ENCODE data around the gene GNAI2. TPM values are rescaled to one million over a fixed set of nuclear protein-coding genes. Genes with fewer than 3 reads are reported as not detected.

GNAI2 gene
- total RNA-seq, 2 experiments from 2014 or later: 515 to 531 TPM

DNA sequence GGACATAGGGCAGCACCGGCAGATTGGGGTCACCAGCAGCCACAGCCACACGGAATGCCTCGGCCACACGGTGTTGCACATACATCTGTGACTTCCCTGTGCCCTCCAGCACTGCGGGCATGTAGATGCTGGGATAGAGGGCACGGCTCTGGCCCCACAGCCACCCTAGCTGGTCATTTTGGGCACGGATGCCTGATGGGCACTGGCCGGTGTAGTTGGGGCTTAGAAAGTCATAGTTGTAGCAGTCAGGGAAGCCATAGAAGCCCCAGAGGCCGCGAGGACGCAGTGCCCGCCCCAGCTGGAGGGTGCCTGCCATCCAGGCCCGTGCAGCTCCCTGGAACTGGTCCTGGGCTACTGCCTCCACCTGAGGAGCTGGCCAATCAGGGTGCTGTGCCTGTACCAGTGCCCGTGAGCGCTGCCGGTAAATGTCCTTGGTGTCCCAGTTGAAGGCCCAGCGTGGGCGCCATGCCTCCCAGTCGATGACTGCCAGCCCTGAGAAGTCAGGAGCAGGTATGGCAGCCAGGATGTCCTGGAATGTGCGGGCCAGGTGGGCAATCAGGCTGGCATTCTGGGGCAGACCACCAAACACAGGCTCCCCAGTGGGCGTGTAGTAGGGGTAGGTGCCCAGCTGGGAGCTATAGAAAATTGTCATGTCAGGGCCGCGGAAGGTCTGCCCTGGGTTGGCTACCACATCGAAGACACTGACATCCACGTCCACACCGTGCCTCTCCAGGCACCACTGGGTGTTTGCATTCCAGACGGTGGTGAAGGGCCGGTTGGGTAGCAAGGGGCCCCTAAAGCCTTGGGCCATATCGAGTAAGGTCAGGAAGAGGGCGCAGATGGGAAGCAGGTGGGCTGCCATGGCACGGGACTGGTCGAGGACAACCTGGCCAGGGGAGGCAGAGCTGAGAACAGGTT is 66.3 kb downstream of the GNAI2 start:
- ChIA-PET POLR2A (interaction anchor here (1.3 kb wide), 1 partner anchor 34 kb away, joined by 3 read pairs; no protein-coding TSS in a partner anchor), CTCF (interaction anchor here (10.1 kb wide), 1 partner anchor 19 kb away, joined by 113 read pairs; the partner anchor contains the start of gene HYAL2)
- Mint-ChIP-seq H3K27me3 (ENCODE audit: low read depth) (no peaks in the 10 kb centered on the region), H3K4me1 (ENCODE audit: low read depth) (peaks cover 23% of the 10 kb centered on the region), H3K36me3 (ENCODE audit: low read depth) (no peaks in the 10 kb centered on the region), H3K27ac (no peak overlapping the region), H3K9me3 (ENCODE audit: insufficient read depth) (no peaks in the 10 kb centered on the region), H3K4me3 (no peak overlapping the region)
- ATAC-seq: no peak
- no peak for DNase-seq

DNA sequence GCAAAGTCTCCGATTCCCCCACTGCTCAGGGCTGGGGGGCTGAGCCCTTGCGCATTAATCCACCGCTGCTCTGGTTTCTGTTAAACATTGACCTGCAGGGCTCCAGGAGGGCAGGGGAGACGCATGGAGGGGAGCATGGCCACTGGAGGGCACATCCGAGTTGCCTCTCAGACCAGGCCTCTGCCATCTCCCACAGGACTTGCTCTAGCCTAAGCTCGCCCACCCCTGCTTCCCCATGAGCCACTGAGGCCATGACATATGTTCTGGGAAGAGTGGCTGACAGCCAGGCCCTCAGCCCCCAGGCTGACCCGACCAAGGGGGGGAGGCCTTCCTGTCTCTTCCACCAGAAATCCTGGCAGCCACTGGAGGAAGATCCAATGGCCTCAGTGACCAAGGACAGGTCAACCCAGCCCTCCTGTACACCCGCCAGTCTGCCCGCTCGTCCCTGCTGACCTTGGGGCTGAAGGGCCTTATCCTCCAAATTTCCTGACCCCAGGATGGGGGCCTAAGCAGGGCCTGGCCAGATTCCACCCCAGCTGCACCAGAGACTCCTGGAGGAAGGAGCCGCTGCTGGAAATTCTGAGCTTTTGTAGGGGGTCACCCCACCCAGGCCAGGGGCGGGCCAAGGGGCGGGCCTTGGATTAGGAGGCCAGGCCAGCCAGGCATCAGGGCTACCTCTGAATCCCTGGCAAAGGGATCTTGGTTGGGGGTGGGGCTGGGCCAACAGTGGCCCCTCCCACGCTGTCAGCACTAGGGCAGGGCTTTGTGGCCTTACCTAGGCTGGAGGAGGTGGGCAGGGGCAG is 67.2 kb downstream of the GNAI2 start, which contains the start of gene HYAL1:
Gene HYAL1, minus strand, starts transcription at position 562 of the 803 bp plus-strand sequence. CDS start 618 bp downstream, outside the sequence.
- Mint-ChIP-seq H3K4me1 (ENCODE audit: low read depth) (peaks cover 15% of the 10 kb centered on the region), H3K36me3 (ENCODE audit: low read depth) (no peaks in the 10 kb centered on the region), H3K4me3 (no peak within 1 kb of the TSS), H3K27ac (no peak within 1 kb of the TSS), H3K27me3 (ENCODE audit: low read depth) (no peaks in the 10 kb centered on the region), H3K9me3 (ENCODE audit: insufficient read depth) (no peaks in the 10 kb centered on the region)
- ATAC-seq: no peak
- DNase-seq: peak; percentile 21
- ChIA-PET POLR2A (interaction anchor here (1.3 kb wide), 1 partner anchor 33 kb away, joined by 3 read pairs; no protein-coding TSS in a partner anchor), CTCF (interaction anchor here (10.1 kb wide), 1 partner anchor 18 kb away, joined by 113 read pairs; the partner anchor contains the start of gene HYAL2)

DNA sequence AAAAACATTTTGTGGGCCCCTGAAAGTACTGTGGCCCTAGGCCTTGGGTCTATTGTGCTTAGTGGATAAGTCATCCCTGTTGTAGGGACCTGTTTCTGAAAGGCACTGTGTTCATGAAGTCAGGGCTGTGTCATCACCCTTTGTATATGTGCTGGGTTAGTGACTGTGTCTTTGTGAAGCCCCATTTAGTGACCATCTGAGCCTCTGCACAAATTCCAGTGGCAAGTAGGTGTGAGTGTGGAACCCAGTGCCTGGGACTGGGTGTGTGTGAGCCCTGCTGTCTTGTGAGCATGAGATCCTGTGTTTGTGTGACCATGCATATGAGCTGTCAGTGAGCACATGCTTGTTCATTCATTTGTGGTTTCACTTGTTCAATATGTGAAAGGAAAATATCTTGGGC is 68.6 kb downstream of the GNAI2 start:
- Mint-ChIP-seq H3K4me3 (no peak overlapping the region), H3K27me3 (ENCODE audit: low read depth) (no peaks in the 10 kb centered on the region), H3K27ac (no peak overlapping the region), H3K9me3 (ENCODE audit: insufficient read depth) (no peaks in the 10 kb centered on the region), H3K36me3 (ENCODE audit: low read depth) (peaks cover 2% of the 10 kb centered on the region), H3K4me1 (ENCODE audit: low read depth) (peaks cover 13% of the 10 kb centered on the region)
- ATAC-seq (no peak), DNase-seq (no peak)
- POLR2A ChIA-PET: no interaction called here
- CTCF ChIA-PET: interaction anchor here (2.0 to 10.1 kb wide), 2 partner anchors 17 to 58 kb away, joined by 5 to 113 read pairs; partner anchors contain the start of gene HYAL2

Small RNAs within 50 kb of the gene (microRNA-seq; reads per million reads assigned to microRNA genes)
- not detected for gene MIR5787

Other genes with a start within 250 kb of the GNAI2 start
- 100 to 1,000 TPM; 180 to 185 TPM for gene RBM5, start 147.3 kb upstream of the GNAI2 start, total RNA-seq
- not detected for gene SEMA3F, start 80.9 kb upstream of the GNAI2 start, total RNA-seq
- gene GNAT1, start 44.6 kb upstream of the GNAI2 start, total RNA-seq: not detected
- not detected for gene SLC38A3, start 30.9 kb upstream of the GNAI2 start, total RNA-seq
- gene SEMA3B, start 32.9 kb downstream of the GNAI2 start, total RNA-seq: under 1 TPM; 0.52 to 0.84 TPM
- not detected for gene LSMEM2, start 42.9 kb downstream of the GNAI2 start, total RNA-seq
- gene IFRD2, start 56.2 kb downstream of the GNAI2 start, total RNA-seq: 10 to 100 TPM; 81.3 to 85.1 TPM
- gene HYAL3, start 63.2 kb downstream of the GNAI2 start, total RNA-seq: 10 to 100 TPM in 1 of 2 experiments, 1 to 10 TPM in 1; 9.7 to 12.7 TPM
- 10 to 100 TPM; 26.8 to 28.5 TPM for gene NAA80, start 63.2 kb downstream of the GNAI2 start, total RNA-seq
- under 1 TPM in 1 of 2 experiments, not detected in 1; 0.16 TPM for gene HYAL1, start 67.4 kb downstream of the GNAI2 start, total RNA-seq
- gene HYAL2, start 86.5 kb downstream of the GNAI2 start, total RNA-seq: 1 to 10 TPM; 6.5 to 6.8 TPM
- gene TUSC2, start 92.0 kb downstream of the GNAI2 start, total RNA-seq: 10 to 100 TPM; 18.5 to 20.8 TPM
- 100 to 1,000 TPM; 172 to 174 TPM for gene RASSF1, start 104.6 kb downstream of the GNAI2 start, total RNA-seq
- gene ZMYND10, start 109.5 kb downstream of the GNAI2 start, total RNA-seq: 1 to 10 TPM; 5.0 to 5.1 TPM
- gene NPRL2, start 114.6 kb downstream of the GNAI2 start, total RNA-seq: 10 to 100 TPM; 59.8 to 60.3 TPM
- gene CYB561D2, start 114.7 kb downstream of the GNAI2 start, total RNA-seq: 10 to 100 TPM; 42.5 to 43.6 TPM
- gene TMEM115, start 123.3 kb downstream of the GNAI2 start, total RNA-seq: 10 to 100 TPM; 18.0 to 18.9 TPM